HG03139 (cell line): Measurements from ENCODE around the gene VPS45.
"Not testable (repeated sequence)": the region's sequence is repeated elsewhere in the genome, so short reads cannot be mapped to it uniquely, and the experiment has no call there.

Experiments
- ATAC-seq: cut with Tn5 transposase; IDR thresholded peaks from one replicate; pipeline ENCODE4 v1.9.1; 2021; ENCODE audit not compliant: unreplicated experiment

VPS45 gene

GRCh38 chr1:150126811-150127210, 59.2 kb downstream of the VPS45 start:
- no peak for ATAC-seq

- ATAC-seq, result no peak
These were observed 59.9 kb downstream of the VPS45 start for GRCh38 chr1:150127464-150127863.

GRCh38 chr1:150127868-150128267, 60.3 kb downstream of the VPS45 start:
- no peak for ATAC-seq

- ATAC-seq, result no peak
These were observed 64.8 kb downstream of the VPS45 start for GRCh38 chr1:150132372-150132771.

- no peak for ATAC-seq
These were observed 67.0 kb downstream of the VPS45 start for GRCh38 chr1:150134537-150134936.

- ATAC-seq, result not testable (repeated sequence)
These were observed 67.8 kb downstream of the VPS45 start for GRCh38 chr1:150135400-150135799.

- no peak for ATAC-seq
These were observed 70.5 kb downstream of the VPS45 start for GRCh38 chr1:150138044-150138443.

- ATAC-seq, result no peak
These were observed 73.9 kb downstream of the VPS45 start for GRCh38 chr1:150141452-150141851.

- no peak for ATAC-seq
These were observed 74.5 kb downstream of the VPS45 start for GRCh38 chr1:150142083-150142482.

GRCh38 chr1:150144606-150145005, 77.0 kb downstream of the VPS45 start:
- no peak for ATAC-seq

- not testable (repeated sequence) for ATAC-seq
These were observed 78.4 kb downstream of the VPS45 start for GRCh38 chr1:150146016-150146415.

- no peak for ATAC-seq
These were observed 79.4 kb downstream of the VPS45 start for GRCh38 chr1:150146849-150147542.

- no peak for ATAC-seq
These were observed 81.3 kb downstream of the VPS45 start for GRCh38 chr1:150148837-150149270.

GRCh38 chr1:150149271-150150132, 81.9 kb downstream of the VPS45 start, which contains the start of gene PLEKHO1:
TSS of gene PLEKHO1 (plus strand) at chr1:150149916. CDS start at chr1:150150258, 342 bp downstream.
- no peak for ATAC-seq

- ATAC-seq, result no peak
These were observed 82.8 kb downstream of the VPS45 start for GRCh38 chr1:150150133-150151021.

GRCh38 chr1:150151291-150152181, 84.0 kb downstream of the VPS45 start:
- no peak for ATAC-seq

- no peak for ATAC-seq
These were observed 84.6 kb downstream of the VPS45 start for GRCh38 chr1:150152182-150152536.

GRCh38 chr1:150152772-150153456, 85.3 kb downstream of the VPS45 start:
- ATAC-seq, result no peak

GRCh38 chr1:150154143-150154542, 86.6 kb downstream of the VPS45 start:
- ATAC-seq, result no peak
